Measurements from ENCODE around the gene ITGAD. TPM values are rescaled to one million over a fixed set of nuclear protein-coding genes. Genes with fewer than 3 reads are reported as not detected.
"Not testable (repeated sequence)": the region's sequence is repeated elsewhere in the genome, so short reads cannot be mapped to it uniquely, and the experiment has no call there.

ITGAD gene
- total and polyA plus RNA-seq, 12 donors, result 0.03 to 0.35 (median 0.11) TPM; not detected in 5

DNA sequence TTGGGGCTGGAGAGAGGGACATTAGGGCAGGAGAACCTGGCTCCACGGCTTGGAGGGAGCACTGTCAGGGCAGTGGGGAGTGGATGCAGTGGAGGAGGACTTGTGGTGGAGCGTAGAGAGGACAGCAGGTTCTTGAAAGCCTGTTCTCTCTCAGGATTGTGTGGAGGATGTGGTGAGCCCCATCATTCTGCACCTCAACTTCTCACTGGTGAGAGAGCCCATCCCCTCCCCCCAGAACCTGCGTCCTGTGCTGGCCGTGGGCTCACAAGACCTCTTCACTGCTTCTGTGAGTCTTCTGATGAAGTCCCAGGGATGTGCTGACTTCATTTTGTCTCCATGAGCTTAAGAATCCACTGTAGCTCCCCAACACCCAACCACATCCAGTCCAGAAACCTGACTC lies 21.6 kb downstream of the ITGAD start:
- no peak for TF ChIP-seq POLR2A (IDR thresholded peaks at IDR 0.05)
- TF ChIP-seq, protein P1, sequence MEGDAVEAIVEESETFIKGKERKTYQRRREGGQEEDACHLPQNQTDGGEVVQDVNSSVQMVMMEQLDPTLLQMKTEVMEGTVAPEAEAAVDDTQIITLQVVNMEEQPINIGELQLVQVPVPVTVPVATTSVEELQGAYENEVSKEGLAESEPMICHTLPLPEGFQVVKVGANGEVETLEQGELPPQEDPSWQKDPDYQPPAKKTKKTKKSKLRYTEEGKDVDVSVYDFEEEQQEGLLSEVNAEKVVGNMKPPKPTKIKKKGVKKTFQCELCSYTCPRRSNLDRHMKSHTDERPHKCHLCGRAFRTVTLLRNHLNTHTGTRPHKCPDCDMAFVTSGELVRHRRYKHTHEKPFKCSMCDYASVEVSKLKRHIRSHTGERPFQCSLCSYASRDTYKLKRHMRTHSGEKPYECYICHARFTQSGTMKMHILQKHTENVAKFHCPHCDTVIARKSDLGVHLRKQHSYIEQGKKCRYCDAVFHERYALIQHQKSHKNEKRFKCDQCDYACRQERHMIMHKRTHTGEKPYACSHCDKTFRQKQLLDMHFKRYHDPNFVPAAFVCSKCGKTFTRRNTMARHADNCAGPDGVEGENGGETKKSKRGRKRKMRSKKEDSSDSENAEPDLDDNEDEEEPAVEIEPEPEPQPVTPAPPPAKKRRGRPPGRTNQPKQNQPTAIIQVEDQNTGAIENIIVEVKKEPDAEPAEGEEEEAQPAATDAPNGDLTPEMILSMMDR (IDR thresholded peaks at IDR 0.05), result no peak
- WGBS, 4 donors, result 67 to 76% (median 72%) methylated on average over 4 of the region's 4 CpGs
- no peaks in the 10 kb centered on the region for H3K4me1 ChIP-seq (replicated peaks in 1 of 2)

GRCh38 chr16:31416371-31416770 lies 23.2 kb downstream of the ITGAD start:
- intact Hi-C loops (cut with DNase I), result no loop called here
- Histone ChIP-seq H3K27ac (no peak overlapping the region), H3K9me3 (replicated peaks in 1 of 3) (no peaks in the 10 kb centered on the region), H3K4me3 (no peak overlapping the region), H3K27me3 (no peaks in the 10 kb centered on the region), H3K4me1 (replicated peaks in 1 of 2) (no peaks in the 10 kb centered on the region), H3K36me3 (replicated peaks in 1 of 2) (no peaks in the 10 kb centered on the region)
- no peak for DNase-seq
- 80 to 84% (median 82%) methylated on average over 11 of the region's 11 CpGs for WGBS, 4 donors
- TF ChIP-seq, protein P1 (IDR thresholded peaks at IDR 0.05), result no peak
- TF ChIP-seq POLR2A (IDR thresholded peaks at IDR 0.05), result no peak

More for the DNA sequence above, 21.6 kb downstream of the ITGAD start:
- Histone ChIP-seq H3K9me3 (replicated peaks in 1 of 3) (no peaks in the 10 kb centered on the region), H3K36me3 (replicated peaks in 1 of 2) (no peaks in the 10 kb centered on the region), H3K27ac (no peak overlapping the region), H3K4me3 (no peak overlapping the region), H3K27me3 (no peaks in the 10 kb centered on the region)
- no peak for DNase-seq
- intact Hi-C loops (cut with DNase I), result no loop called here

DNA sequence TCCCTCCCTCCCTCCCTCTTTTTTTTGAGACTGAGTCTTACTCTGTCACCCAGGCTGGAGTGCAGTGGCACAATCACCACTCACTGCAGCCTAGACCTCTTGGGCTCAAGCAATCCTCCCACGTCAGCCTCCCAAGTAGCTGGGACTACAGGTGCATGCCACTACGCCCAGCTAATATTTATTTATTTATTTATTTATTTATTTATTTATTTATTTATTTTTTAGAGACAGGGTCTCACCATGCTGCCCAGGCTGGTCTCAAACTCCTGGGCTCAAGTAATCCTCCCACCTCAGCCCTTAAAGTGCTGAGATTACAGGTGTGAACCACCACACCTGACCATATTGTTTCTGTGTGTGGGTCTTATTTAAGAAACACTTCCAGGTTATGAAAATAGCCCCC lies 23.9 kb downstream of the ITGAD start:
- H3K4me1 ChIP-seq (replicated peaks in 1 of 2); H3K27ac ChIP-seq; H3K36me3 ChIP-seq (replicated peaks in 1 of 2); intact Hi-C loops (cut with DNase I); H3K9me3 ChIP-seq (replicated peaks in 1 of 3); H3K27me3 ChIP-seq; DNase-seq; H3K4me3 ChIP-seq: not testable (repeated sequence)
- 81 to 96% (median 86%) methylated on average over 2 of the region's 2 CpGs for WGBS, 4 donors

DNA sequence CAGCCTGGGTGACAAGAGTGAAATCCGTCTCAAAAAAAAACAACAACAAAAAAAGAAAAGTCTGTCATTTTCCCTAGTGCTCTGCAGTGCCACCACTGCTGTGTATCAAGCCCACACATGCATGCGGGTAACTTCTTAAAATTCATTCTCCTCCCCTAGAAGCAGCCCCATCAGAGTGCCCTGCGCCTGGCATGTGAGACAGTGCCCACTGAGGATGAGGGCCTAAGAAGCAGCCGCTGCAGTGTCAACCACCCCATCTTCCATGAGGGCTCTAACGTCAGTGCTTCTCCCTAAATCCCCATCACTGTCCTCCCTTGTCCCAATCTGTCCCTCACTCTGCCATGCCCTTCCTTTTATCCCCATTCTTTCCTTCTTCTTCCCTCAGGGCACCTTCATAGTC lies 24.8 kb downstream of the ITGAD start:
- Histone ChIP-seq H3K27me3 (no peaks in the 10 kb centered on the region), H3K9me3 (replicated peaks in 1 of 3) (no peaks in the 10 kb centered on the region), H3K36me3 (replicated peaks in 1 of 2) (no peaks in the 10 kb centered on the region), H3K4me1 (replicated peaks in 1 of 2) (no peaks in the 10 kb centered on the region), H3K27ac (no peak overlapping the region), H3K4me3 (no peak overlapping the region)
- intact Hi-C loops (cut with DNase I), result no loop called here
- TF ChIP-seq POLR2A (IDR thresholded peaks at IDR 0.05), result no peak
- TF ChIP-seq, protein P1 (IDR thresholded peaks at IDR 0.05), result no peak
- DNase-seq, result no peak
- WGBS, 4 donors, result 88 to 92% (median 90%) methylated on average over 5 of the region's 5 CpGs

GRCh38 chr16:31420037-31420436 lies 26.9 kb downstream of the ITGAD start:
- intact Hi-C loops (cut with DNase I), result no loop called here
- TF ChIP-seq, protein P1 (IDR thresholded peaks at IDR 0.05), result no peak
- no peak for TF ChIP-seq POLR2A (IDR thresholded peaks at IDR 0.05)
- DNase-seq, result no peak
- no peaks in the 10 kb centered on the region for H3K9me3 ChIP-seq (replicated peaks in 1 of 3)
- no peak overlapping the region for H3K27ac ChIP-seq
- H3K36me3 ChIP-seq (replicated peaks in 1 of 2), result no peaks in the 10 kb centered on the region
- no peaks in the 10 kb centered on the region for H3K4me1 ChIP-seq (replicated peaks in 1 of 2)
- H3K4me3 ChIP-seq, result no peak overlapping the region
- H3K27me3 ChIP-seq, result no peaks in the 10 kb centered on the region
- 67 to 81% (median 69%) methylated on average over 3 of the region's 3 CpGs for WGBS, 4 donors
